ENCODE data around the gene WDR87. TPM values are rescaled to one million over a fixed set of nuclear protein-coding genes. Genes with fewer than 3 reads are reported as not detected.

WDR87 gene
- total and polyA plus RNA-seq, 9 of the 15 experiments (the other 6 are each of a cell fraction or from before 2014, with no cell fraction given): not detected

DNA sequence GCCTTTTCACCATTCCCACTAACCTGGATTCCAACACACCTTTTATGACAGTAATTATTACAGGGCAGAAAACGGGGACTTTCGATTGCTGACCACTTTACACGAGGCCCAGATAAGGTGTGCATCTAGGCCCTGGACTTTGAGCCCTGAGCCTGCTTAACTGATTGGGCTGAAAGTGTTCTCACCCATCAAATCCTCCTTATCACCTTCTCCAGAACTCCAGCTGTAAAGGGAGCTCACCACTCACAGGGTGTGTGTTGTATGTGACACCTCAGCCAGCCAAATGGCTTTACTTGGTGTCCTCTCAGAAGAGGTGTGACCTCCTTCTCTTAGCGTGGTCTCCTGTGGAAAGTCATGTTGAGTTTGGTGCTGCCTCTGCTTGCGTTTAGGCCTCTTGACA lies 37.1 kb upstream of the WDR87 start (continued):
- TF ChIP-seq, protein P1, sequence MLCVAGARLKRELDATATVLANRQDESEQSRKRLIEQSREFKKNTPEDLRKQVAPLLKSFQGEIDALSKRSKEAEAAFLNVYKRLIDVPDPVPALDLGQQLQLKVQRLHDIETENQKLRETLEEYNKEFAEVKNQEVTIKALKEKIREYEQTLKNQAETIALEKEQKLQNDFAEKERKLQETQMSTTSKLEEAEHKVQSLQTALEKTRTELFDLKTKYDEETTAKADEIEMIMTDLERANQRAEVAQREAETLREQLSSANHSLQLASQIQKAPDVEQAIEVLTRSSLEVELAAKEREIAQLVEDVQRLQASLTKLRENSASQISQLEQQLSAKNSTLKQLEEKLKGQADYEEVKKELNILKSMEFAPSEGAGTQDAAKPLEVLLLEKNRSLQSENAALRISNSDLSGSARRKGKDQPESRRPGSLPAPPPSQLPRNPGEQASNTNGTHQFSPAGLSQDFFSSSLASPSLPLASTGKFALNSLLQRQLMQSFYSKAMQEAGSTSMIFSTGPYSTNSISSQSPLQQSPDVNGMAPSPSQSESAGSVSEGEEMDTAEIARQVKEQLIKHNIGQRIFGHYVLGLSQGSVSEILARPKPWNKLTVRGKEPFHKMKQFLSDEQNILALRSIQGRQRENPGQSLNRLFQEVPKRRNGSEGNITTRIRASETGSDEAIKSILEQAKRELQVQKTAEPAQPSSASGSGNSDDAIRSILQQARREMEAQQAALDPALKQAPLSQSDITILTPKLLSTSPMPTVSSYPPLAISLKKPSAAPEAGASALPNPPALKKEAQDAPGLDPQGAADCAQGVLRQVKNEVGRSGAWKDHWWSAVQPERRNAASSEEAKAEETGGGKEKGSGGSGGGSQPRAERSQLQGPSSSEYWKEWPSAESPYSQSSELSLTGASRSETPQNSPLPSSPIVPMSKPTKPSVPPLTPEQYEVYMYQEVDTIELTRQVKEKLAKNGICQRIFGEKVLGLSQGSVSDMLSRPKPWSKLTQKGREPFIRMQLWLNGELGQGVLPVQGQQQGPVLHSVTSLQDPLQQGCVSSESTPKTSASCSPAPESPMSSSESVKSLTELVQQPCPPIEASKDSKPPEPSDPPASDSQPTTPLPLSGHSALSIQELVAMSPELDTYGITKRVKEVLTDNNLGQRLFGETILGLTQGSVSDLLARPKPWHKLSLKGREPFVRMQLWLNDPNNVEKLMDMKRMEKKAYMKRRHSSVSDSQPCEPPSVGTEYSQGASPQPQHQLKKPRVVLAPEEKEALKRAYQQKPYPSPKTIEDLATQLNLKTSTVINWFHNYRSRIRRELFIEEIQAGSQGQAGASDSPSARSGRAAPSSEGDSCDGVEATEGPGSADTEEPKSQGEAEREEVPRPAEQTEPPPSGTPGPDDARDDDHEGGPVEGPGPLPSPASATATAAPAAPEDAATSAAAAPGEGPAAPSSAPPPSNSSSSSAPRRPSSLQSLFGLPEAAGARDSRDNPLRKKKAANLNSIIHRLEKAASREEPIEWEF (CRISPR knock-in tag; IDR thresholded peaks at IDR 0.05): no peak
- peak; percentile 60; the same call in 1 of the 2 replicates for TF ChIP-seq EP300 (IDR thresholded peaks at IDR 0.05; ENCODE audit: low read length)
- TF ChIP-seq JUND (IDR thresholded peaks at IDR 0.05; ENCODE audit: borderline replicate concordance, low read depth, low read length): peak; percentile 60; the same call in 1 of the 2 replicates
- TF ChIP-seq JUND (tag; IDR thresholded peaks at IDR 0.05; ENCODE audit: borderline replicate concordance, low read depth, low read length): peak; percentile 58; the same call in 1 of the 3 replicates
- peak; percentile 71; the same call in 1 of the 2 replicates for TF ChIP-seq SOX6 (IDR thresholded peaks at IDR 0.05)
- TF ChIP-seq BCOR (IDR thresholded peaks at IDR 0.05): peak; percentile 58
- no peak for TF ChIP-seq ZNF76 (CRISPR knock-in tag; IDR thresholded peaks at IDR 0.05; ENCODE audit: borderline replicate concordance)
- no peak for TF ChIP-seq SLC30A9 (CRISPR knock-in tag; IDR thresholded peaks at IDR 0.05)
- TF ChIP-seq ETV5 (CRISPR knock-in tag; IDR thresholded peaks at IDR 0.05; ENCODE audit: low read depth): no peak
- no peak for TF ChIP-seq PHB (CRISPR knock-in tag; IDR thresholded peaks at IDR 0.05)
- no peak for TF ChIP-seq ZNF165 (CRISPR knock-in tag; IDR thresholded peaks at IDR 0.05; ENCODE audit: borderline replicate concordance)
- no peak for TF ChIP-seq JUNB (CRISPR knock-in tag; conservative IDR thresholded peaks at IDR 0.05)
- TF ChIP-seq XRCC3 (IDR thresholded peaks at IDR 0.05): no peak
- TF ChIP-seq THRAP3 (IDR thresholded peaks at IDR 0.05; ENCODE audit: borderline replicate concordance): no peak
- TF ChIP-seq, protein P2, sequence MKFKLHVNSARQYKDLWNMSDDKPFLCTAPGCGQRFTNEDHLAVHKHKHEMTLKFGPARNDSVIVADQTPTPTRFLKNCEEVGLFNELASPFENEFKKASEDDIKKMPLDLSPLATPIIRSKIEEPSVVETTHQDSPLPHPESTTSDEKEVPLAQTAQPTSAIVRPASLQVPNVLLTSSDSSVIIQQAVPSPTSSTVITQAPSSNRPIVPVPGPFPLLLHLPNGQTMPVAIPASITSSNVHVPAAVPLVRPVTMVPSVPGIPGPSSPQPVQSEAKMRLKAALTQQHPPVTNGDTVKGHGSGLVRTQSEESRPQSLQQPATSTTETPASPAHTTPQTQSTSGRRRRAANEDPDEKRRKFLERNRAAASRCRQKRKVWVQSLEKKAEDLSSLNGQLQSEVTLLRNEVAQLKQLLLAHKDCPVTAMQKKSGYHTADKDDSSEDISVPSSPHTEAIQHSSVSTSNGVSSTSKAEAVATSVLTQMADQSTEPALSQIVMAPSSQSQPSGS (CRISPR knock-in tag; IDR thresholded peaks at IDR 0.05): no peak
- TF ChIP-seq, protein P3, sequence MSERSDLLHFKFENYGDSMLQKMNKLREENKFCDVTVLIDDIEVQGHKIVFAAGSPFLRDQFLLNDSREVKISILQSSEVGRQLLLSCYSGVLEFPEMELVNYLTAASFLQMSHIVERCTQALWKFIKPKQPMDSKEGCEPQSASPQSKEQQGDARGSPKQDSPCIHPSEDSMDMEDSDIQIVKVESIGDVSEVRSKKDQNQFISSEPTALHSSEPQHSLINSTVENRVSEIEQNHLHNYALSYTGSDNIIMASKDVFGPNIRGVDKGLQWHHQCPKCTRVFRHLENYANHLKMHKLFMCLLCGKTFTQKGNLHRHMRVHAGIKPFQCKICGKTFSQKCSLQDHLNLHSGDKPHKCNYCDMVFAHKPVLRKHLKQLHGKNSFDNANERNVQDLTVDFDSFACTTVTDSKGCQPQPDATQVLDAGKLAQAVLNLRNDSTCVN (CRISPR knock-in tag; IDR thresholded peaks at IDR 0.05): no peak
- no peak for TF ChIP-seq TBL1XR1 (IDR thresholded peaks at IDR 0.05; ENCODE audit: low read length in 2 of 2)
- TF ChIP-seq MYNN (IDR thresholded peaks at IDR 0.05): no peak
- no peak for TF ChIP-seq MYNN (CRISPR knock-in tag; IDR thresholded peaks at IDR 0.05)
- TF ChIP-seq ZNF445 (CRISPR knock-in tag; IDR thresholded peaks at IDR 0.05; ENCODE audit: low read depth): no peak
- TF ChIP-seq, protein P4, sequence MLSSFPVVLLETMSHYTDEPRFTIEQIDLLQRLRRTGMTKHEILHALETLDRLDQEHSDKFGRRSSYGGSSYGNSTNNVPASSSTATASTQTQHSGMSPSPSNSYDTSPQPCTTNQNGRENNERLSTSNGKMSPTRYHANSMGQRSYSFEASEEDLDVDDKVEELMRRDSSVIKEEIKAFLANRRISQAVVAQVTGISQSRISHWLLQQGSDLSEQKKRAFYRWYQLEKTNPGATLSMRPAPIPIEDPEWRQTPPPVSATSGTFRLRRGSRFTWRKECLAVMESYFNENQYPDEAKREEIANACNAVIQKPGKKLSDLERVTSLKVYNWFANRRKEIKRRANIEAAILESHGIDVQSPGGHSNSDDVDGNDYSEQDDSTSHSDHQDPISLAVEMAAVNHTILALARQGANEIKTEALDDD (IDR thresholded peaks at IDR 0.05): 0 out of 2 replicates have a peak, but pooled peaks have one; percentile 13
- TF ChIP-seq ELF4 (CRISPR knock-in tag; IDR thresholded peaks at IDR 0.05): 0 out of 2 replicates have a peak, but pooled peaks have one; percentile 13

Measured in K562 (cell line).